Stomach (tissue), 9 donors: ENCODE data around the gene SLC25A51. TPM values are rescaled to one million over a fixed set of nuclear protein-coding genes. Genes with fewer than 3 reads are reported as not detected.

Experiments used
- DNase-seq, 2 donors: peaks; one replicate each; pipeline versions ENCODE4 v3.0.0 to v3.0.0-alpha.2; 2013 to 2019
- H3K27ac ChIP-seq, 5 donors: fragments of 200-600 bp in 4 of 5; sonication (generic) in 4 of 5; one replicate each; pipeline ENCODE4 v1.5.1; 2013 to 2019; ENCODE audit warnings: mild to moderate bottlenecking in 1 of 5, moderate library complexity in 1 of 5
- H3K27me3 ChIP-seq, 3 donors: fragments of 200-600 bp; sonication (generic); one replicate each; pipeline ENCODE4 v1.5.1; 2017 to 2019; ENCODE audit warnings: mixed run types in 1 of 3
- H3K36me3 ChIP-seq, 4 donors: fragments of 200-600 bp; sonication (generic); 1 replicate in 3 of 4; 2 replicates in 1 of 4; pipeline ENCODE4 v1.5.1; 2016 to 2019
- H3K4me1 ChIP-seq, 4 donors: fragments of 200-600 bp; sonication (generic); one replicate each; pipeline ENCODE4 v1.5.1; 2016 to 2019
- H3K4me3 ChIP-seq, 4 donors: fragments of 200-600 bp; sonication (generic) in 3 of 4; one replicate each; pipeline ENCODE4 v1.5.1; 2016 to 2019; ENCODE audit warnings: mild to moderate bottlenecking in 1 of 4
- H3K9me3 ChIP-seq, 4 donors: fragments of 200-600 bp; sonication (generic); one replicate each; pipeline ENCODE4 v1.5.1; 2016 to 2019
- CTCF ChIP-seq, 7 experiments: fragments of 450-650 bp in 4 of 7; fragments of 200-600 bp in 3 of 7; sonication (generic) in 3 of 7; IDR thresholded peaks; one replicate each; pipeline ENCODE4 v1.5.1; 2016 to 2019; ENCODE audit warnings: antibody characterized with exemption in 7 of 7, control low read depth in 2 of 7, mild to moderate bottlenecking in 1 of 7
- EP300 ChIP-seq: sonication (generic); formaldehyde crosslinking; IDR thresholded peaks from one replicate; pipeline ENCODE4 v1.6.1; 2017; ENCODE audit warnings: antibody characterized with exemption
- POLR2A ChIP-seq, 4 donors: fragments of 450-650 bp; IDR thresholded peaks; one replicate each; pipeline ENCODE4 v1.6.1; 2016; ENCODE audit warnings: antibody characterized with exemption in 4 of 4, control low read depth in 2 of 4, mild to moderate bottlenecking in 1 of 4, moderate library complexity in 1 of 4
- POLR2AphosphoS5 ChIP-seq, 3 donors: sonication (generic); formaldehyde crosslinking; IDR thresholded peaks; one replicate each; pipeline ENCODE4 v1.6.1; 2016; ENCODE audit warnings: antibody characterized with exemption in 3 of 3
- WGBS, 5 donors: extraction: QIAGEN DNeasy Blood & Tissue Kit in 3 of 5; methylation state at CpG; one replicate each; pipeline versions ENCODE4 v1.1.5 to v1.1.7; 2013 to 2018; 5-methylcytosine and 5-hydroxymethylcytosine counted together
- intact Hi-C: fragments of 100-400 bp; cut with DNase I; formaldehyde crosslinking; loops from one replicate; pipeline ENCODE4 v1.15.1; 2023; ENCODE audit warnings: low total_unique reads
- polyA plus RNA-seq, 3 donors: library from polyadenylated mRNA; stranded (reverse); fragments of 200-250 nt; gene quantifications; one replicate each; pipeline ENCODE4 v1.2.3, GENCODE V29; 2013
- total RNA-seq, 5 donors: library from RNA; depleted of rRNA; stranded (reverse); fragments of >200 nt; gene quantifications; one replicate each; pipeline versions ENCODE4 v1.1.0 to v1.2.3, GENCODE V29; 2014 to 2016
- donor health status: healthy with polysubstance abuse.
- donor health status: Bipolar disorder and iron deficiency.
- donor health status: healthy.

Gene SLC25A51
- total and polyA plus RNA-seq, 8 donors = 3.5 to 41.5 (median 9.8) TPM

DNA sequence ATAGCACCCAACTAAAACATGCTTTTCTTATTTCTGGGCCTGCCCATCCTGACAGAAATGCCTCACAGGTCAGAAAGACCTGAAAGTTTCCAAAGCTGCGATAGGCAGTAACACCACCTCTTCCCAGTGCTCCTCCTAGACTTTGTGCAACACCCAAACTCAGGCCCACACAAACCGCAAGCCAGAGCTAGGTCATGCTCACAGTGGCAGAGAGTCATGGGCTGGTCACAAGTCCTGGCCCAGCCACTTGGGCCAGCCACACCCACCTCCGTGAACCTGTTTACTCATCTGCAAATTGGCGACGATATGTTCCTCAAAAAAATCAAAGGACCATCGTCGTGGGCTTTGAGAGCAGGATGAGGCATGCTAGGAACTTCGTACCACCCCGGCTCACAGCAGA is 44.0 kb upstream of the SLC25A51 start:
- WGBS, 5 donors = 56 to 85% (median 72%) methylated on average over 9 of the region's 9 CpGs
- no peak for TF ChIP-seq POLR2A (IDR thresholded peaks at IDR 0.05)
- no peak for TF ChIP-seq POLR2AphosphoS5 (IDR thresholded peaks at IDR 0.05)
- TF ChIP-seq EP300 = no peak
- TF ChIP-seq CTCF (IDR thresholded peaks at IDR 0.05) = no peak
- intact Hi-C loops = no loop called here
- Histone ChIP-seq H3K4me3 (no peak overlapping the region), H3K4me1 (peaks cover 13 to 40% (median 19%) of the 10 kb centered on the region in 4 donors), H3K9me3 (no peaks in the 10 kb centered on the region), H3K27ac (no peak overlapping the region), H3K36me3 (peaks cover 13 to 72% (median 66%) of the 10 kb centered on the region in 4 donors), H3K27me3 (no peaks in the 10 kb centered on the region)
- DNase-seq = no peak

GRCh38 chr9:37947471-37947870 is 43.5 kb upstream of the SLC25A51 start:
- no peak for DNase-seq
- Histone ChIP-seq H3K27me3 (no peaks in the 10 kb centered on the region), H3K4me3 (no peak overlapping the region), H3K27ac (no peak overlapping the region), H3K9me3 (no peaks in the 10 kb centered on the region), H3K36me3 (peaks cover 13 to 73% (median 65%) of the 10 kb centered on the region in 4 donors), H3K4me1 (peaks cover 13 to 44% (median 21%) of the 10 kb centered on the region in 4 donors)
- intact Hi-C loops = no loop called here
- no peak for TF ChIP-seq CTCF (IDR thresholded peaks at IDR 0.05)
- no peak for TF ChIP-seq POLR2AphosphoS5 (IDR thresholded peaks at IDR 0.05)
- TF ChIP-seq POLR2A (IDR thresholded peaks at IDR 0.05) = no peak
- no peak for TF ChIP-seq EP300
- WGBS, 5 donors = 82 to 89% (median 85%) methylated on average over 6 to 7 of the region's 7 CpGs

DNA sequence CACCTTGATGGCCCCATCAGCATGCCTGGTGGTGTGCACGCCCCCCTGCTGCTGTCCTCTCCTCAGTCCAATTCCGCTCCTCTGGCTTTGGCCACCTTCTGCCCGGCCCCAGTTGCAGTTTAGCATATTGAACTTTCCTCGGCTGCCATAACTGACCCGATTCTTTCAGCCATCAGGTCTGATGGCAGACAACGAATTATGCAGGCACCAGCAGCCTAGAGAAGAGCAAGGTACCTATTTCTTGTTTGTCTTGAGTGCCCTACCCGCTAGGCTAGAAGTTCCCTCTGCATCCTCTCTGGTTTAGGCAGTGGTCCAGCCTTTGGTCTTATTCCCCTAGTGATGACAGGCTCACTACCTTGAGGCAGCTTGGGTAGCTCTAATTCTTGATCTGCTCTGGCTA is 43.0 kb upstream of the SLC25A51 start:
- TF ChIP-seq POLR2AphosphoS5 (IDR thresholded peaks at IDR 0.05) (no peak), CTCF (IDR thresholded peaks at IDR 0.05) (no peak), EP300 (no peak), POLR2A (IDR thresholded peaks at IDR 0.05) (no peak)
- intact Hi-C loops = no loop called here
- Histone ChIP-seq H3K9me3 (no peaks in the 10 kb centered on the region), H3K27ac (no peak overlapping the region), H3K4me1 (peaks cover 13 to 49% (median 21%) of the 10 kb centered on the region in 4 donors), H3K4me3 (no peak overlapping the region), H3K36me3 (peaks cover 13 to 70% (median 62%) of the 10 kb centered on the region in 4 donors), H3K27me3 (no peaks in the 10 kb centered on the region)
- 90 to 97% (median 92%) methylated on average over 7 of the region's 7 CpGs for WGBS, 5 donors
- no peak for DNase-seq

GRCh38 chr9:37946041-37946440 is 42.1 kb upstream of the SLC25A51 start:
- TF ChIP-seq CTCF (IDR thresholded peaks at IDR 0.05) = no peak
- TF ChIP-seq POLR2AphosphoS5 (IDR thresholded peaks at IDR 0.05) = no peak
- no peak for TF ChIP-seq POLR2A (IDR thresholded peaks at IDR 0.05)
- TF ChIP-seq EP300 = no peak
- intact Hi-C loops = no loop called here
- DNase-seq = no peak
- Histone ChIP-seq H3K36me3 (peaks cover 13 to 62% (median 57%) of the 10 kb centered on the region in 4 donors), H3K9me3 (no peaks in the 10 kb centered on the region), H3K27me3 (no peaks in the 10 kb centered on the region), H3K4me3 (no peak overlapping the region), H3K27ac (no peak overlapping the region), H3K4me1 (peaks cover 13 to 50% (median 21%) of the 10 kb centered on the region in 4 donors)
- WGBS, 5 donors = 89 to 97% (median 92%) methylated on average over 8 of the region's 8 CpGs
